ENCODE results near the gene LRCH3.

Gene LRCH3

DNA sequence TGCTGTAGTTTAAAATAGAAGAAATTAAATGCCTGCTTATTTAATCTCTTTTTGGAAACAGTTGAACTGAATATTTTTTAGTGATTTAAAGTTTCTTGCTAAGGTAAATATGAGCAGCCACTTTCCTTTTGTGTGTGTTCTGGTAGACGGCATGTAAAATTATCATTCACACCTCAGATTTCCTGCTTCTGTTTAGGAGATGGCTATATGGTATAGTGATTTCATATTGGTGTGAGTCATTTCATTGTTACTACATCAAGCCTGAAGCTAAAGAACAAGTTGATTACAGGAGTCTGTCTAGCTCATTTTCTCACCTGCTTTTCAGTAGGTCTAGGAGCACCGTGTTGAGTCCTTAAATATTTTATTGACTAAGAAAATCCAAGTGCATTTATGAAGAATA, 2.2 kb downstream of the LRCH3 start:
- DNase-seq = no peak

DNA sequence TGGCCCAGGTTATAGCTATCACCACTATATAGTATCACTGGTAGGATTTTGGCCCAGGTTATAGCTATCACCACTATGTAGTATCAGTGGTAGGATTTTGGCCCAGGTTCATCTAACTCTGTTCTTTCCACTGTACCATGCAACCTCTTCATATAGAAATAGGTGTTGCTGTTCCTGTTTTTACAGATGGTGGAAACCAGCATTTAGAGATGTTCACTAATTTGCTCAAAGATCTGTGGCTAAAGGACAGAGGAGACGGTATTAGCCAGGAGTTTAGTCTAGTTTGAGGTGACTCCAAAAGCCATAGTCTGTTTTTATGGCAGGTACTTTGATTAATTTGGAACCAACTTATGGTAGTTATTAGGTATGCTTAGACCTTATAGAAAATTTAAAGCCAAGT, 3.1 kb downstream of the LRCH3 start:
- DNase-seq = no peak

DNA sequence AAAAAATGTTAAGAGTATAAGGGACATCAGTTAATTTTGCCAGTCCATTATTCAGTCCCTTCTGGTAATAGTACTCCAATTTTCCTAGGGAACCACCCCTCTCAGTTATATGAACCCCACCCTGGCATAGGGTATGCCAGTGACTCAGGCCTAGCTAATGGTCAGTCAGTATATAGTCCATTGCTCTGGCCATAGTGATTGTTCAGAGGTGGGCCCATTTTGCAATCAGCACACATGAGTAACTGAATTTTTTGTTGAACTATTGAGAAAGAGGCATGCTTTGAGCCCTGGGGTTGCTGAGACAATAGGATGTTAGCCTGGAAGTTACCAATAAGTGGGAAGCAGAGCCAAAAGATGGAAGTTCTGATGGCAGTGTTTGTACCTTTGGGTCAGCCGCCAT, 4.1 kb downstream of the LRCH3 start:
- DNase-seq = no peak

DNA sequence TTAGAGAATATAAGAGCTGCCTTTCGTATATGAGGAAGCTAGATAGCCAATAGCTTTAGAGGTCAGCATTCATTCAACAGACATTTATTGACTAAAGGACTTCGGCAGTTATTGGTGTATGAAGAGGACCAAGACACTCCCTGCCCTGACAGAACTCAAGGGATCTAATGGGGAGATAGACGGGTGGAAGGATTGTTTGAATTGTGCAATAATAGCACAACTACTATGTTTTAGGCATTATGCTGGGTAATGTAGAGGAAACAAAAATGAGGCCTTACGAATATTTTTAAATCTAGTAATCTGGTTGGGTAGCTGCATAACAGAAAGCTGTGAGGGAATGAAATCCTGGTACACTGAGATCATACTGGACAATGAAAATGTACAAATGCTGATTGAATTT, 5.0 kb downstream of the LRCH3 start:
- DNase-seq = no peak

DNA sequence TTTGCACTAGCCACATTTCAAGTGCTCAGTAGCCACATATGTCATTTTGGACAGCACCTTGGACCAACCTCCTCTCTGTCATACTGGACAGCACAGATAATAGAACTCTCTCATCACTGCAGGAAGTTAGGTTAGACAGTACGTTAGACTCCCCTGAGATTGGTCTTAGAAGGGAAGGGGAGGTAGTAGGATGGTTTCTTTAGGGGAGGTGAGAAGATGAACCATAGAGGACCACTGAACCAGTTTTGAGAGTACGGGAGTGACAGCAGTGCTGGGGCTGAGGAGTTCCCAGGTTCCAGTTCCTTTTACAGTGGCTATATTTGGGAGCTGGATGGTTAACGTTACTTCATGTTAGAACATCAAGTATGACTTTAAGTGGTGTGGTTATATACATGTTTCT, 7.8 kb downstream of the LRCH3 start:
- no peak for DNase-seq

DNA sequence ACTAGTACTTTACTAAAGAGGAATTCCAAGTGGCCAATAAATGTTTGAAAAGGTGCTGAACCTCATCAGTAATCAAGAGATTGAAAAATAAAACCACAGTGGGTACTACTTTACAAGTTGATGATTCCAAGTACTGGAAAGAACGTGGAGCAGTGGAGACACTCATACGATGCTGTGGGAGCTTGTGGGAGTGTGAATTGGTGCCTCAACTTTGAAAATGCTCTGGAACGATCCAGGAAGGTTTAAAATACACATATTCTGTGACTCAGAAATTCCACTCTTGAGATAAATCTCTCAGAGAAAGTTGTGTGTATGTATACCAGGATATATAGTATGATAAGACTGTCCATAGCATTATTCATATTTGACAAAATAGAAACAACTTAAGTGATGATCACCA, 9.3 kb downstream of the LRCH3 start:
- DNase-seq = no peak

DNA sequence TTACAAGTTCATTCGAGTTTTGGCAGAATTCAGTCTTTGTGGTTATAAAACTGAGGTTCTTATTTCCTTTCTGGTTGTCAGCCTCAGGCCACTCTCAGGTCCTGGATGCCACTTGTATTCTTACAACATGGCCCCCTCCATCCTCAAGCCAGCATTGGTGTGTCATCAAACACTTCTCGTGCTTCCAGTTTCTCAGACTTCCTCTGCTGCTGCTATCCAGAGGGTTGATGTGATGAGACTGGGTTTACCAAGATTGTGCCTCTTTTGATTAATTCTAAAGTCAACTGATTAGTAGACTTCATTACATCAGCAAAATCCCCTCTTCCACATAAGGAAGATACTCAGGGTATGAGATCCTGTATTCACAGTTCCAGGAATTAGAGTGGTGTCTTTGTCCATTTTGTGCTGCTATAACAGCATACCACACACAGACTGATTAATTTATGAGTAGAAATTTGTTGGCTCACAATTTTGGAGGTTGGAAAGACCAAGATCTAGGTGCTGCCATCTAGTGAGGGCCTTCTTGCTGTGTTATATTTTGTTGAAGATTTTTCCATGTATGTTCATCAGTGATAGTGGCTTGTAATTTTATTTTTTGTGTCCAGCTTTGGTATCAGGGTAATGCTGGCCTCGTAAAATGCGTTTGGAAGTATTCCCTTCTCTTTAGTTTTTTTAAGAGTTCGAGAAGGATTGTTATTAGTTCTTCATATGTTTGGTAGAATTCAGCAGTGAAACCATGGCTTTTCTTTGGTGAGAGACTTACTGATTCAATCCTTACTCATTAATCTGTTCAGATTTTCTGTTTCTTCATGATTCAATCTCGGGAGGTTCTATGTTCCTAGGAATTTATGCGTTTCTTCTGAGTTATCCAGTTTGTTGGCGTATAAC, 11.1 kb downstream of the LRCH3 start:
- no peak for DNase-seq

DNA sequence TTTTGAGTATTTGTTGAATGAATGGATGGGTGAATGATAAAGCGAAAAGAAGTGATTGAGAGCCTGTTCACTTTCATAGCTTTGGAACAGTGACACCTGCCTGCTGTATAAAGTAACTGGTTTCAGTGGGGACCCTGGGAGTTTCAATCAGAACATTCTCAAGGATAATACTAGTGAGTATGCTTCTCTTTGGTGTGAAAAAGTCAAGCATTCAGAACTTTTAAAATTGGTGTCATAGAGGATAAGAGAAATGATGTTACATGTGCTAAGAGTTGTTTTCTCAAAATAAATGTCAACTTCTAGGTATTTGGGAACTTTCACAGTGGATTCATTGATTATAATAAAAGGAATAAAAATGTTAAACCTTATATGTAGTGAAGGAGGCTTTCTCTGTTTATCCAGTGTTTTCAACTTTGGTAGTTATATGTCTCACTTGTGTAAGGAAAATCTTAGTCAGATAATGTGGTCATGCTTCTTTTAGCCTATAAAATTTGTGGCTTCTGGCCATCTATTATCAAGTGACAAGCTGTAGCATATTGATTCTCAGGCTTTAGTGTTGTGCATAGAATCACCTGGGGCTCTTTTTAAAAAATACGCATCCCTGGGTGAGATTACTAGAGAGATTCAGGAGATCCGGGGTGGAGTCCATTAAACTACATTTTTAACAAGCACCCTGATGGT, 11.9 kb downstream of the LRCH3 start:
- DNase-seq = no peak

DNA sequence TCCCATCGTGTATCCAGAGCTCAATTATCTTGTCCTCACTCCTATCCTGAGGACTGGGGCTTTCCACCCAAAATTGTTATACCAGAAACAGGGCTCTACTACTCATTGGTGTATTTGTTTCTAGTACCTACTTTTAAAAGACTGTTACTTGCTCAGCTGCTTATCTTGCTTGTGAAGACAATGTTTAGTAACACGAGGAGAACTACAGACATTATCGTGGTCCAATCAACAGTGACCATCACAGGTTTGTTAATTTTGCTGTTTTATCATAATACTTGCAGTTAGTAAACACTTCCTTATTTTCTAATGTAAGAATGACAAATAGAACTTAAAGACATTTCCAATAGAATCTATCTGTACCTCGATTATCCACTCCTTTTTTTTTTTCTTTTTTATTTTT, 13.5 kb downstream of the LRCH3 start:
- no peak for DNase-seq

DNA sequence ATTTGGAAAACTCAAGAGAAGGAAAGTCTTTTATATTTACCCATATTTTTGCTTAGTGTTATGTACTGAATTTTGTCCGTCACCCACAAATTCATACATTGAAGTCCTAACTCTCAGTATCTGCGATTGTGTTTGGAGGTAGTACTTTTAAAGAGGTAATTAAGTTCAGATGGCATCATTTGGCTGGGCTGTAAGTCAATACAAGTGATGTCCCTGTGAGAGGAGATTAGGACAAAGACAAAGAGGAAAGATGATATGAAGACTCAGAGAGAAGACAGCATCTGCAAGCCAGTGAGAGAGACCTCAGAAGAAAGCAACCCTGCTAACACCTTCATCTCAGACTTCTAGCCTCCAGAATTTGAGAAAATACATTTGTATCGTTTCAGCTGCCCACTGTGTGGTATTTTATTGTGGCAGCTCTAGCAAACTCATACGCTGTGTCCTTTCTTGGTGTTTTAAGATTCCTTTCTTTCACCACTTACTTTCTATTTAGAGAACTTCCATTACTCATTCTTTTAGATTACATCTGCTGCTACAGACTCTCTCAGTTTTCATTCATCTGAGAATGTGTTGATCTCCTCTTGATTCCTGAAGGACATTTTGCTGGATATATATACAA, 17.0 kb downstream of the LRCH3 start:
- no peak for DNase-seq

DNA sequence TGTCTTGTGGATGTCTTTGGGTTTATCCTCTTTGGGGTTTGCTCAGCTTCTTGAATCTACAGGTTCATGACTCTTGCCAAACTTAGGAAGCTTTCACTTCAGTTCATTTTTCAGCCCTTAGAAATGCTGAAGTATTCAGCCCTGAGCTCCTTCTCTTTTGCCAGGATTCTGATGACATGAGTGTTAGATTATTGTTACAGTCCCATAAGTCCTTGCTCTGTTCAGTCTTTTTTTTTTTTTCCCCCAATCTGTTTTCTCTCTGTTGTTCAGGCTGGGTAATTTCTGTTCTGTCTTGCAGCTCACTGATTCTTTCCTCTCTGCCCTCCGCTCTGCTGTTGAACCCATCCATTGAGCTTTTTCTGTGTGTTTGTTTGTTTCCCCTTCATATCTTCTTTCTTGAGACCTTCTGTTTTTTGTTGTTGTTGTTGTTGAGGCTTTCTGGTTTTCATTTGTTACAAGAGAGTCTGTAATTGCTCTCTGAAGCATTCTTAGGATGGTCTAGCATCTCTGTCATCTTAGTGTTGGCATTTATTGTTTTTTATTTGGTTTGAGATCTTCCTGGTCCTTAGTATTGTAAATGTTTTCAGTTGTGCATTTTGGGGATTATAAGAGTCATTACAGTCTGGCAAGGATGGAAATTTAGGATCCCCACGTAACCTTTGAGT, 18.4 kb downstream of the LRCH3 start:
- no peak for DNase-seq

DNA sequence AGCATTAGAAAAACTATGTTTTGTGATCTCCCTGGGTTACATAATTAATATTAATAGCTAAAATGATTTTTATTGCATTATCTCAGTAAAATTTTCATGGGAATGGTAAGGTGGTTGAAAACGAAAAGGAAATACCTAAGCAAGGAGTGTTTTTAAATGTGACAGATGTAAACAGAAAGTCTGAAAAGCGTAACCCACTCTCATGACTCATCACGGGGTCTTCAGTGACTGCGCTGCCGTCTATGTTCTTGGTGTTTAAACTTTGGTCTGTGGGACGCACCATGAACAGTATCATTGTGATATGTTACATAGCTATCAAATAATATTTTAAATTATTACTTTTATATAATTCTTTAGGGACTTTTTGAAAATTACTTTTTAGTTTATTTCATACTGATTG, 19.8 kb downstream of the LRCH3 start:
- DNase-seq = no peak

DNA sequence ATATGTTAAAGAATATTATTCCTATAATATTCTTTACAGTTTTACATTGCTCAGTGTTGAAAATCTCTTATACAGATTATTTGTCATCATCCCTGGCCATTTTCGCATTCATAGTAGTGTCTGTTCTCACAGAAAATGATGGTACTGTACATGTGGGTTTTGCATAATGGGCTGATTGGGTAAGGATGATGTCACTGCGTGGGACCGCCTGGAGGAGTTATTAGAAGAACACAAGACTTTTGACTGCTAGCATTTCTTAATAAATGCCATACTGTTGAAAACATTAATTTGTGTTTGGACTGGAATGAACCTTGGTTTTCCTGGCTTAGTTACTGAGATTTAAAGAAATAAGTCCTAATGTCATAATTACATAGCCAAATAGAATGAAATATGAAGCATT, 20.3 kb downstream of the LRCH3 start:
- no peak for DNase-seq

DNA sequence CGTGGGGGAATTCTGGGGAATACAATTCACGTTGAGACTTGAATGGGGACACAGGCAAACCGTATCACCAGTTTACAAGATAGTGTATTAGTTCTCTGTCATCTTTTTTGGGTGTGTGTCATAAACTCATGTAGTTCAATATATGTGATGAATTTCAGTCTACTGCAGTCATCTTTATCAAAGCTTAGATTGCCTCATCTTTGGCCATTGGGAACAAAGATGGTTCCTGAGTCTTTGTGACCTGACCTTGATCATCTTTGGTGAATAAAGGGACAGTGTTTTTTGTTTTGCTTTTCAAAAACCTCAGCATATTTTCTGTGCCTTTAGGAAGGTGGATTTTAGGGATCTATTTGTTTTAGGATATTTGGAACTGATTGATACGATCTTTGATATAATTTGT, 23.3 kb downstream of the LRCH3 start:
- DNase-seq = no peak

DNA sequence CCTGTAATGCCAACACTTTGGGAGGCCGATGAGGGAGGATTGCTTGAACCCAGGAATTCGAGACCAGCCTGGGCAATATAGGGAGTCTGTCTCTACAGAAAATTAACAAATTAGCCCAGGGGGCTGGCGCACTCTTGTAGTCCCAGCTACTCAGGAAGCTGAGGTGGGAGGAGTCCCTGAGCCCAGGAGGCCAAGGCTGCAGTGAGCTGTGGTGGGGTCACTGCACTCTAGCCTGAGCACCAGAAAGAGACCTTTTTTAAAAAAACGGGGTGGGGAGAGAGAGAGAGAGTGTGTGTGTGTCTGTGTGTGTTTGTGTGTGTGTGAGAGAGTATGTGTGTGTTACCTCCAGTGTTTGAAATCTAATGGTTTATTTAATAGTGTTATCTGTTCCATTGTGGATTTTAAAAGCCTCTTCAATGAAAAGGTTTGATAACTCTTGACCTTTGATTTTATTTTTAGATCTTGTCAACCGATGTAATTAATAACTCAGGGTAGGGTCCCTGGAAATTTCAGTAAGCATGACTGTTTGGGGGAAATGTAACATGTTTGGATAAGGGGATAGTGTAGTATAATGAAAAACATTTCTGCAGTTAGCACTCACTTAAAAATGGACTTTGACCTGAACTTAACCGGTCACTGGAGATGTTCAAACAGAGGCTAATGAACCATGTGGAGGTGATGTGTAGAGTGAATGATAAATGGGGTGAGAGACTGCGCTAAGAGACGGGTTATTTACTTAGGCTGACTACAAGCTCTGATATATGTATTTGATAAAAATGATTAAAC, 29.7 kb downstream of the LRCH3 start:
- DNase-seq = no peak

DNA sequence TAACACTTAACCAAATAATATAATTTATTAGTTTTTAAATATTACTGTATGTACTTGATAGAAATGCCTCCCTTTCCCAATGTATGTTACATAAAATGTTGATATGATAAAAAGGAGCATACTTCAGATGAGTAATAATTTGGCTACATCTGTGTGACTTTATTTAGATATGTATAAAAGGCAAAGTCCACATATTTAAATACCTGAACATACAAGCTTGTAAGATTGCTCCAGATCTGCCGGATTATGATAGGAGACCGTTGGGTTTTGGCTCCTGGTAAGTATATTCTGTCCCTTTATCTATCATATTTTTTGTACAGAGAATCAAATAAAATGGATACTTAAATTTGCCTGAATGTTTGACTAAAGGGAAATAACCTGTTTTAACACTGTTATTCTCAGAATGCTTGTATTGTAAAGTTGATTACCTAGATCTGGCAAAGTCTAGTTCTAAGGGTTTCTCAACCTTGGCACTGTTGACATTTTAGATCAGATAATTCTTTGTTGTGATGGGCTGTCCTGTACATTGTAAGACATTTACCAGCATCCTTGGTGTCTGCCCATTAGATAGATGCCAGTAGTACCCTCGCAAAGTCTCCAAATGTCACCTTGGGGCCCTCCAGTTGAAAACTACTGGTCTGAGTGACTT, 38.5 kb downstream of the LRCH3 start:
- no peak for DNase-seq

DNA sequence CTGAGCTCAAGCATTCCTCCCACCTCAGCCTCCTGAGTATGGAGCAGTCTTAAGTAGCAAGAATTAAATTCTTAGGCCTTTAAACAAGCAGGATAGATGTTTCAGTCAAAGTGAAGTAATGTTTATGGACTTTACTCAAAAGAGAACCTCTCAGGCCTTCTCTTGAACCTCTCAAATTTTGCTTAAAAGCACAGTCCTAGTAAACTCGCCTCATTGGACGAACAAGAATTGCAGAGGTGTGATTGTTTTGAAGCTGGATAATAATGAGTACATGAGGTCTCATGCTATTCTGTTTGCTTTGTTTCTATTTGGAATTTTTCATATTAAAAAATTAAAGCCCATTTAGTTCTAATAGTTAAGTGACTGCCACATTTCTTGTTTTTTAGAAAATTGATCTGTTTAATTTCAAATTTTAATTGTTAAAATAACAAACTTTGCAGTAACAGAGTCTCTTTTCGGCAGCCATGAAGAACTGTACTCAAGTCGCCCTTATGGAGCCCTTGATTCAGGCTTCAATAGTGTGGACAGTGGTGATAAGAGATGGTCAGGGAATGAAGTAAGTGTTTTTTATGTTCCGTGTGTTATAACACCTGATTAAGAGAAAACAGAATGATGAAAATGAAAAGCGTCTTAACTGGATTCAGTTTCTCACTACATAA, 39.4 kb downstream of the LRCH3 start:
- no peak for DNase-seq

DNA sequence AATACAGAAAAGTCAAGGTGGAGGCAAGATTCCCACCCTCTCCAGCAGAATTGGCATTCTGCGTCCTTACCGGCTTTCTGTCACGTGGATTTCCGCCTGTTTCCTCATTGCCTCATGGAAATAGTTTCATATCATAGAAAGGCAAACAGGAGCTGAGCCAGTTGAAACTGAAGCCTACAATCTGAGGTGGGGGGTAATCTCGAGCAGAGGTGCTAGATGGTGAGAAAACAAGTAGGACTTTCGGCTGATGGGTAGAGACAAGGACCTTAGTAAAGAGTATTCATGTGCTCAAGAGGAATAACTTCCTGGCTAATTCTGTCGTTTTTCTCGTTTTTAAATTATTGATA, 39.9 kb downstream of the LRCH3 start:
- no peak for DNase-seq

DNA sequence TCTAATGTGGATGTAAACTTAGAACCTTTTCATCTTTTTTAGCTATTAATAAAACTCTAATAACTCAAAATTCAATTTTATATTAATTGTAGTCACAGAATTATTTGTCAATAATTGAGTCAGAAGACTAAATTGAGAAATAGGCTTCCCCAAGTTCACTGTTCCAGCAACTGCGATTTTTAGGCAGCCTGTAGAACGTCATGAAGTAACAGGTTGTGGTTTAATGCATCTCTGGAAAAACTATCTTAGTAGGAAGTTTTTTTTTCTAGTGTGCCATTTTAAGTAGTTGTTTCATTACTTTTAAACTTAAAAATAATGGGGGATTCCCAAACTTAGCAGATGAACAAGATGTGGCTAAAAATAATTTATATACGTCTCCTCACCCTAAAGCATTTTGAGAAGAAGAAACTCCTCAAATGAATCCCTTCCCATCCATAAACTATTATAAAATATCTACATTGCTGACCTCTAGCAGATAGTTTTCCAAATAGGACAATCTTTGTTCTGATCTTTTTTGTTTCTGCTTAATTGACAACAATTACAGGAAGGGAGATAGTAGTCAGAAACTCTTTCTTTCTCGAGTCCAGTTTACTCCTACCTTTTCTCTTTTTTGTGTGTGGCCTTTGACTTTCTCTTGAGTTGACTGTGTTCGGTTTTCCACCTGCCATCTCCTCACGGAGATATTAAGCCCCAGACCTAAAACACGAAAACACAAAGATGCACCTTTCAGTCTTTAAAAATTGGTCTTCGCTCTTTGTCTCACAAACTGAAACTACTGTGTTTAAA, 43.1 kb downstream of the LRCH3 start:
- DNase-seq = no peak

DNA sequence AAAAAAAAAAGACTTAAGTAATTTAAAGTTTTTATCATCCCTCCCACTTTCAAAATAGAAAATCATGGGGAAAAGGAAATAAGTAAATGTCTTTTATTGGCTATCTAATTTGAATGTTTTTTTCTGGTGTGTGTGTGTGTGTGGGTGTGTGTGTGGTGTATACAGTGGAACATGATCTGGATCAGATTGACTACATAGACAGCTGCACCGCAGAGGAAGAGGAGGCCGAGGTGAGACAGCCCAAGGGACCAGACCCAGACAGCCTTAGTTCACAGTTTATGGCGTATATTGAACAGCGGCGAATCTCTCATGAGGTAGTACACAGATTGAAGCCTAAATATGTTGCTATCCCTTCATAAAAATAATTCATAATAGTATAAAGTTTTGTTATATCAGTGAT, 44.5 kb downstream of the LRCH3 start:
- no peak for DNase-seq

DNA sequence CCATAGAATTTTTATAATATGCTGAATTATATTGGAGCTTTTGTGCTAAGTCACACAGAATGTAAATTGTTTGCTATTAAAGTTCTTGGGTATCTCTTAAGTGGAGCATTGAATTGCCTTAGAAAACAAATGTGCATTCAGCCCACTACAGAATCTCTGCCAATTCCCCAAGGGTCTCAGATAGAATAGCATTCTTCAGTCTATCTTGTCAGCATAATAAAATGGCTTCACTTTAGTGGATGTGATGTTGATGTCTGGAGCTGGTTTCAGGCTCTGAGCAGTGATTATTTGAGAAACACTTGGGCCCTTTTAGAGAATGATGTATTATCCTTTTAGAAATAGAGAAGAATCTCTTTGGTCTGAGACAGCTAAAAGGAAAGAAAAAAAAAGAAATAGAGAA, 45.2 kb downstream of the LRCH3 start:
- DNase-seq = no peak

Measured in NCI-H2171 (cell line).